Adrenal gland (tissue), 12 donors: ENCODE data around the gene TMEM271. TPM values are rescaled to one million over a fixed set of nuclear protein-coding genes. Genes with fewer than 3 reads are reported as not detected.
"Not testable (repeated sequence)": the region's sequence is repeated elsewhere in the genome, so short reads cannot be mapped to it uniquely, and the experiment has no call there.

Source experiments
- DNase-seq, 7 donors: peaks; one replicate each; pipeline ENCODE4 v3.0.0-alpha.2; 2019 to 2020
- H3K27ac ChIP-seq, 5 donors: fragments of 200-600 bp; sonication (generic) in 4 of 5; 1 replicate in 3 of 5; 2 replicates in 2 of 5; pipeline versions ENCODE4 v1.5.1 to v1.8.0; 2016 to 2020; ENCODE audit warnings: mild to moderate bottlenecking in 1 of 5
- H3K27me3 ChIP-seq: fragments of 200-600 bp; 2 replicates; pipeline ENCODE4 v1.8.0; 2021
- H3K36me3 ChIP-seq, 2 donors: fragments of 200-600 bp; replicated peaks in 1 of 2; 1 replicate in 1 of 2; 2 replicates in 1 of 2; pipeline versions ENCODE4 v1.5.1 to v1.8.0; 2018 to 2022
- H3K4me1 ChIP-seq, 2 donors: fragments of 200-600 bp; replicated peaks in 1 of 2; 1 replicate in 1 of 2; 2 replicates in 1 of 2; pipeline versions ENCODE4 v1.5.1 to v1.8.0; 2018 to 2021
- H3K4me3 ChIP-seq, 4 donors: fragments of 200-600 bp; sonication (generic) in 3 of 4; one replicate each; pipeline ENCODE4 v1.5.1; 2016 to 2018
- H3K9me3 ChIP-seq, 3 donors: fragments of 200-600 bp; sonication (generic) in 1 of 3; replicated peaks in 1 of 3; 1 replicate in 2 of 3; 2 replicates in 1 of 3; pipeline versions ENCODE4 v1.5.1 to v1.8.0; 2016 to 2021
- CTCF ChIP-seq, 6 experiments: fragments of 450-650 bp in 4 of 6; fragments of 200-600 bp in 2 of 6; sonication (generic) in 1 of 6; IDR thresholded peaks; 1 replicate in 5 of 6; 2 replicates in 1 of 6; pipeline versions ENCODE4 v1.5.1 to v1.8.0; 2016 to 2021; ENCODE audit warnings: antibody characterized with exemption in 6 of 6, mild to moderate bottlenecking in 2 of 6, moderate library complexity in 1 of 6
- POLR2A ChIP-seq, 2 donors: fragments of 450-650 bp; IDR thresholded peaks; one replicate each; pipeline ENCODE4 v1.6.1; 2017; ENCODE audit warnings: antibody characterized with exemption in 2 of 2, mild to moderate bottlenecking in 2 of 2, moderate library complexity in 1 of 2
- WGBS, 4 donors: extraction: QIAGEN DNeasy Blood & Tissue Kit in 2 of 4; methylation state at CpG; one replicate each; pipeline versions ENCODE4 v1.1.5 to v1.1.7; 2013 to 2017; 5-methylcytosine and 5-hydroxymethylcytosine counted together
- intact Hi-C, 2 donors: fragments of 100-400 bp; cut with DNase I; formaldehyde crosslinking; loops; one replicate each; pipeline versions ENCODE4 v1.14.1 to v1.15.0; 2022 to 2023
- polyA plus RNA-seq, 3 donors: library from polyadenylated mRNA; stranded (reverse); fragments of 200-250 nt in 2 of 3; fragments of 350-450 nt in 1 of 3; fragmentation: Illumina TruSeq in 1 of 3; extraction: RNeasy Lipid Tissue Mini Kit (QIAGEN cat#74804) in 1 of 3; gene quantifications; one replicate each; pipeline ENCODE4 v1.2.3, GENCODE V29; 2013 to 2014
- total RNA-seq, 9 donors: library from RNA; depleted of rRNA in 4 of 9; stranded (reverse); fragments of >200 nt in 4 of 9; fragments of 120-200 nt in 1 of 9; fragmentation: NEBNext Ultra II Directional in 1 of 9; extraction: Animal tissue kit (Norgen Biotek cat#: 25700) in 1 of 9; gene quantifications; one replicate each; pipeline versions ENCODE4 v1.1.0 to v1.2.4, GENCODE V29; 2013 to 2023
- donor health status: healthy with polysubstance abuse.
- donor health status: Bipolar disorder and iron deficiency.
- donor health status: DM: yes; HTN: yes; CAD: no.
- donor health status: DM: no; HTN: no; CAD: no.
- donor health status: DM: no; HTN: no; CAD: no.
- donor health status: DM: yes; HTN: yes; CAD: no.

The TMEM271 gene
- total and polyA plus RNA-seq, 12 donors = 0.06 to 1.9 (median 0.60) TPM; not detected in 5

GRCh38 chr4:552019-552418, 24.1 kb downstream of the TMEM271 start:
- WGBS, 4 donors = 58 to 75% (median 69%) methylated on average over 5 of the region's 5 CpGs
- no peaks in the 10 kb centered on the region for H3K4me1 ChIP-seq
- no peaks in the 10 kb centered on the region for H3K9me3 ChIP-seq
- intact Hi-C loops = no loop called here
- no peak for DNase-seq
- H3K27ac ChIP-seq = no peak overlapping the region
- H3K4me3 ChIP-seq = no peak overlapping the region
- H3K36me3 ChIP-seq = no peaks in the 10 kb centered on the region
- no peaks in the 10 kb centered on the region for H3K27me3 ChIP-seq
- no peak for TF ChIP-seq POLR2A (IDR thresholded peaks at IDR 0.05)
- no peak for TF ChIP-seq CTCF (IDR thresholded peaks at IDR 0.05)

- H3K4me3 ChIP-seq, DNase-seq: not testable (repeated sequence)
These were observed 25.8 kb downstream of the TMEM271 start for GRCh38 chr4:550268-550667.

GRCh38 chr4:548976-549375, 27.1 kb downstream of the TMEM271 start:
- Histone ChIP-seq H3K27ac (no peak overlapping the region), H3K4me3 (no peak overlapping the region), H3K27me3 (no peaks in the 10 kb centered on the region), H3K36me3 (no peaks in the 10 kb centered on the region), H3K4me1 (no peaks in the 10 kb centered on the region), H3K9me3 (no peaks in the 10 kb centered on the region)
- no peak for TF ChIP-seq CTCF (IDR thresholded peaks at IDR 0.05)
- TF ChIP-seq POLR2A (IDR thresholded peaks at IDR 0.05) = no peak
- no peak for DNase-seq
- WGBS, 4 donors = 22 to 29% (median 26%) methylated on average over 8 of the region's 8 CpGs
- intact Hi-C loops = no loop called here

More at GRCh38 chr4:550268-550667, 25.8 kb downstream of the TMEM271 start:
- H3K27me3 ChIP-seq, H3K4me1 ChIP-seq, H3K36me3 ChIP-seq, intact Hi-C loops, H3K9me3 ChIP-seq, H3K27ac ChIP-seq: not testable (repeated sequence)
- WGBS, 4 donors = 87 to 97% (median 92%) methylated on average over 12 to 25 of the region's 27 CpGs

GRCh38 chr4:545612-546011, 30.5 kb downstream of the TMEM271 start:
- H3K27me3 ChIP-seq = no peaks in the 10 kb centered on the region
- DNase-seq = peak in 1 of 7 donors; percentile 3
- WGBS, 4 donors = 72 to 75% (median 74%) methylated on average over 5 of the region's 5 CpGs
- no peaks in the 10 kb centered on the region for H3K36me3 ChIP-seq
- no peak overlapping the region for H3K27ac ChIP-seq
- no peaks in the 10 kb centered on the region for H3K4me1 ChIP-seq
- no peak overlapping the region for H3K4me3 ChIP-seq
- TF ChIP-seq POLR2A (IDR thresholded peaks at IDR 0.05) = no peak
- TF ChIP-seq CTCF (IDR thresholded peaks at IDR 0.05) = no peak
- intact Hi-C loops = no loop called here
- no peaks in the 10 kb centered on the region for H3K9me3 ChIP-seq

GRCh38 chr4:544386-545105, 31.5 kb downstream of the TMEM271 start:
- DNase-seq = peak in 1 of 7 donors; percentile 28
- no peak overlapping the region for H3K4me3 ChIP-seq
- 77 to 86% (median 83%) methylated on average over 2 to 9 of the region's 9 CpGs for WGBS, 4 donors
- H3K27ac ChIP-seq = no peak overlapping the region
- H3K9me3 ChIP-seq = no peaks in the 10 kb centered on the region
- intact Hi-C loops = no loop called here
- no peaks in the 10 kb centered on the region for H3K27me3 ChIP-seq
- no peak for TF ChIP-seq CTCF (IDR thresholded peaks at IDR 0.05)
- no peak for TF ChIP-seq POLR2A (IDR thresholded peaks at IDR 0.05)
- H3K36me3 ChIP-seq = no peaks in the 10 kb centered on the region
- H3K4me1 ChIP-seq = no peaks in the 10 kb centered on the region
